ENCODE data around the gene LSR. TPM values are rescaled to one million over a fixed set of nuclear protein-coding genes. Genes with fewer than 3 reads are reported as not detected.

The LSR gene
- total and polyA plus RNA-seq, 4 donors, result 2.0 to 29.4 (median 23.3) TPM

GRCh38 chr19:35207391-35207871 lies 41.4 kb upstream of the LSR start:
- no peaks in the 10 kb centered on the region for H3K9me3 ChIP-seq (ENCODE audit: control insufficient read depth, insufficient read depth, low read length)
- no peaks in the 10 kb centered on the region for H3K36me3 ChIP-seq (ENCODE audit: control insufficient read depth, insufficient read depth, low read length)
- H3K4me3 ChIP-seq (ENCODE audit: low read depth, low read length), result no peak overlapping the region
- DNase-seq (ENCODE audit: low read depth in 4 of 6, low spot score in 6 of 6), result no peak
- no peak overlapping the region for H3K27ac ChIP-seq (ENCODE audit: low read depth, low read length)
- no peaks in the 10 kb centered on the region for H3K4me1 ChIP-seq (ENCODE audit: control insufficient read depth, insufficient read depth, low read length)
- 100% methylated on average over 2 of the region's 8 CpGs for WGBS (ENCODE audit: insufficient coverage)
- H3K27me3 ChIP-seq (ENCODE audit: control insufficient read depth, insufficient read depth, low read length), result no peaks in the 10 kb centered on the region

- no peak overlapping the region for H3K4me3 ChIP-seq (ENCODE audit: low read depth, low read length)
- no peak overlapping the region for H3K27ac ChIP-seq (ENCODE audit: low read depth, low read length)
- H3K9me3 ChIP-seq (ENCODE audit: control insufficient read depth, insufficient read depth, low read length), result no peaks in the 10 kb centered on the region
- no peaks in the 10 kb centered on the region for H3K27me3 ChIP-seq (ENCODE audit: control insufficient read depth, insufficient read depth, low read length)
- no peak for DNase-seq (ENCODE audit: low read depth in 4 of 6, low spot score in 6 of 6)
- no peaks in the 10 kb centered on the region for H3K4me1 ChIP-seq (ENCODE audit: control insufficient read depth, insufficient read depth, low read length)
- H3K36me3 ChIP-seq (ENCODE audit: control insufficient read depth, insufficient read depth, low read length), result no peaks in the 10 kb centered on the region
- 91% methylated on average over 6 of the region's 8 CpGs for WGBS (ENCODE audit: insufficient coverage)
Measured at GRCh38 chr19:35208121-35208520, 40.7 kb upstream of the LSR start.

- Histone ChIP-seq H3K9me3 (ENCODE audit: control insufficient read depth, insufficient read depth, low read length) (no peaks in the 10 kb centered on the region), H3K27me3 (ENCODE audit: control insufficient read depth, insufficient read depth, low read length) (peaks cover 2% of the 10 kb centered on the region), H3K4me1 (ENCODE audit: control insufficient read depth, insufficient read depth, low read length) (peaks cover 3% of the 10 kb centered on the region), H3K27ac (ENCODE audit: low read depth, low read length) (no peak overlapping the region), H3K36me3 (ENCODE audit: control insufficient read depth, insufficient read depth, low read length) (no peaks in the 10 kb centered on the region), H3K4me3 (ENCODE audit: low read depth, low read length) (no peak overlapping the region)
- no peak for DNase-seq (ENCODE audit: low read depth in 4 of 6, low spot score in 6 of 6)
- 91% methylated on average over 4 of the region's 4 CpGs for WGBS (ENCODE audit: insufficient coverage)
Measured at GRCh38 chr19:35209646-35210045, 39.2 kb upstream of the LSR start.

GRCh38 chr19:35211545-35212230 lies 37.1 kb upstream of the LSR start:
- peaks cover 3% of the 10 kb centered on the region for H3K4me1 ChIP-seq (ENCODE audit: control insufficient read depth, insufficient read depth, low read length)
- no peak for DNase-seq (ENCODE audit: low read depth in 4 of 6, low spot score in 6 of 6)
- H3K4me3 ChIP-seq (ENCODE audit: low read depth, low read length), result no peak overlapping the region
- H3K27me3 ChIP-seq (ENCODE audit: control insufficient read depth, insufficient read depth, low read length), result peaks cover 2% of the 10 kb centered on the region
- no peaks in the 10 kb centered on the region for H3K9me3 ChIP-seq (ENCODE audit: control insufficient read depth, insufficient read depth, low read length)
- H3K27ac ChIP-seq (ENCODE audit: low read depth, low read length), result no peak overlapping the region
- H3K36me3 ChIP-seq (ENCODE audit: control insufficient read depth, insufficient read depth, low read length), result no peaks in the 10 kb centered on the region
- 85% methylated on average over 4 of the region's 7 CpGs for WGBS (ENCODE audit: insufficient coverage)

GRCh38 chr19:35212241-35212640 lies 36.6 kb upstream of the LSR start:
- WGBS (ENCODE audit: insufficient coverage), result 78% methylated on average over 6 of the region's 7 CpGs
- Histone ChIP-seq H3K4me1 (ENCODE audit: control insufficient read depth, insufficient read depth, low read length) (peaks cover 3% of the 10 kb centered on the region), H3K9me3 (ENCODE audit: control insufficient read depth, insufficient read depth, low read length) (no peaks in the 10 kb centered on the region), H3K27me3 (ENCODE audit: control insufficient read depth, insufficient read depth, low read length) (peaks cover 2% of the 10 kb centered on the region), H3K4me3 (ENCODE audit: low read depth, low read length) (no peak overlapping the region), H3K36me3 (ENCODE audit: control insufficient read depth, insufficient read depth, low read length) (no peaks in the 10 kb centered on the region), H3K27ac (ENCODE audit: low read depth, low read length) (no peak overlapping the region)
- no peak for DNase-seq (ENCODE audit: low read depth in 4 of 6, low spot score in 6 of 6)

GRCh38 chr19:35213663-35214632 lies 34.9 kb upstream of the LSR start:
- Histone ChIP-seq H3K4me1 (ENCODE audit: control insufficient read depth, insufficient read depth, low read length) (peaks cover 3% of the 10 kb centered on the region), H3K9me3 (ENCODE audit: control insufficient read depth, insufficient read depth, low read length) (no peaks in the 10 kb centered on the region), H3K36me3 (ENCODE audit: control insufficient read depth, insufficient read depth, low read length) (no peaks in the 10 kb centered on the region), H3K27ac (ENCODE audit: low read depth, low read length) (no peak overlapping the region), H3K4me3 (ENCODE audit: low read depth, low read length) (no peak overlapping the region), H3K27me3 (ENCODE audit: control insufficient read depth, insufficient read depth, low read length) (peaks cover 2% of the 10 kb centered on the region)
- WGBS (ENCODE audit: insufficient coverage), result 81% methylated on average over 15 of the region's 21 CpGs
- peak in 4 of 6 donors; percentile 2 to 54 (median 28) for DNase-seq (ENCODE audit: low read depth in 4 of 6, low spot score in 6 of 6)

GRCh38 chr19:35214766-35215422 lies 33.9 kb upstream of the LSR start:
- peaks cover 2% of the 10 kb centered on the region for H3K27me3 ChIP-seq (ENCODE audit: control insufficient read depth, insufficient read depth, low read length)
- H3K4me1 ChIP-seq (ENCODE audit: control insufficient read depth, insufficient read depth, low read length), result peaks cover 3% of the 10 kb centered on the region
- 20% methylated on average over 1 of the region's 7 CpGs for WGBS (ENCODE audit: insufficient coverage)
- no peak for DNase-seq (ENCODE audit: low read depth in 4 of 6, low spot score in 6 of 6)
- H3K9me3 ChIP-seq (ENCODE audit: control insufficient read depth, insufficient read depth, low read length), result no peaks in the 10 kb centered on the region
- H3K36me3 ChIP-seq (ENCODE audit: control insufficient read depth, insufficient read depth, low read length), result no peaks in the 10 kb centered on the region
- H3K27ac ChIP-seq (ENCODE audit: low read depth, low read length), result no peak overlapping the region
- H3K4me3 ChIP-seq (ENCODE audit: low read depth, low read length), result no peak overlapping the region

GRCh38 chr19:35216016-35216832 lies 32.6 kb upstream of the LSR start:
- Histone ChIP-seq H3K4me3 (ENCODE audit: low read depth, low read length) (no peak overlapping the region), H3K36me3 (ENCODE audit: control insufficient read depth, insufficient read depth, low read length) (no peaks in the 10 kb centered on the region), H3K4me1 (ENCODE audit: control insufficient read depth, insufficient read depth, low read length) (peaks cover 3% of the 10 kb centered on the region), H3K27ac (ENCODE audit: low read depth, low read length) (no peak overlapping the region), H3K27me3 (ENCODE audit: control insufficient read depth, insufficient read depth, low read length) (peaks cover 2% of the 10 kb centered on the region), H3K9me3 (ENCODE audit: control insufficient read depth, insufficient read depth, low read length) (no peaks in the 10 kb centered on the region)
- no peak for DNase-seq (ENCODE audit: low read depth in 4 of 6, low spot score in 6 of 6)
- WGBS (ENCODE audit: insufficient coverage), result 100% methylated on average over 4 of the region's 8 CpGs
